Liver (tissue), 9 donors: Measurements from ENCODE around the gene CDKN2B-AS1. TPM values are rescaled to one million over a fixed set of nuclear protein-coding genes. Genes with fewer than 3 reads are reported as not detected.

ENCODE experiments used
- DNase-seq: peaks from one replicate; pipeline ENCODE4 v3.0.0-alpha.2; 2017; ENCODE audit warnings: low spot score
- H3K27ac ChIP-seq, 2 donors: one replicate each; pipeline ENCODE4 v1.7.0; 2013; ENCODE audit warnings: inconsistent platforms in 2 of 2, low read length in 2 of 2, control low read depth in 1 of 2, low read depth in 1 of 2, mild to moderate bottlenecking in 1 of 2
- H3K27me3 ChIP-seq, 4 donors: one replicate each; pipeline versions ENCODE4 v1.6.1 to v1.7.0; 2013; ENCODE audit warnings: low read length in 3 of 4, inconsistent platforms in 1 of 4, mild to moderate bottlenecking in 1 of 4, moderate library complexity in 1 of 4; ENCODE audit not compliant: control insufficient read depth in 4 of 4, insufficient read depth in 4 of 4
- H3K36me3 ChIP-seq, 4 donors: one replicate each; pipeline versions ENCODE4 v1.6.1 to v1.7.0; 2013; ENCODE audit warnings: low read length in 3 of 4, mild to moderate bottlenecking in 3 of 4, low read depth in 1 of 4, moderate library complexity in 1 of 4; ENCODE audit not compliant: control insufficient read depth in 4 of 4, insufficient read depth in 3 of 4
- H3K4me1 ChIP-seq, 4 donors: one replicate each; pipeline versions ENCODE4 v1.6.1 to v1.7.0; 2013; ENCODE audit warnings: low read length in 3 of 4, mild to moderate bottlenecking in 3 of 4, moderate library complexity in 1 of 4; ENCODE audit not compliant: control insufficient read depth in 4 of 4, insufficient read depth in 4 of 4
- H3K4me3 ChIP-seq, 3 donors: one replicate each; pipeline versions ENCODE4 v1.6.1 to v1.7.0; 2013; ENCODE audit warnings: low read length in 3 of 3, control low read depth in 1 of 3, low read depth in 1 of 3, mild to moderate bottlenecking in 1 of 3
- H3K9ac ChIP-seq, 2 donors: one replicate each; pipeline ENCODE4 v1.7.0; 2013; ENCODE audit warnings: low read length in 2 of 2, mild to moderate bottlenecking in 2 of 2, moderate library complexity in 2 of 2, control low read depth in 1 of 2, low read depth in 1 of 2
- H3K9me3 ChIP-seq, 4 donors: one replicate each; pipeline versions ENCODE4 v1.6.1 to v1.7.0; 2013; ENCODE audit warnings: low read length in 3 of 4; ENCODE audit not compliant: control insufficient read depth in 4 of 4
- EGR1 ChIP-seq, 2 donors: IDR thresholded peaks; 2 replicates each; pipeline ENCODE4 v1.6.1; 2016 to 2018; ENCODE audit warnings: antibody characterized with exemption in 2 of 2, low read depth in 2 of 2
- FOXA1 ChIP-seq: IDR thresholded peaks from 2 replicates; pipeline ENCODE4 v1.6.1; 2016; ENCODE audit warnings: antibody characterized with exemption
- FOXA2 ChIP-seq: IDR thresholded peaks from 2 replicates; pipeline ENCODE4 v1.6.1; 2016; ENCODE audit warnings: antibody characterized with exemption
- GABPA ChIP-seq, 2 donors: IDR thresholded peaks in 1 of 2; conservative IDR thresholded peaks in 1 of 2; 2 replicates each; pipeline ENCODE4 v1.6.1; 2016; ENCODE audit warnings: antibody characterized with exemption in 2 of 2, mild to moderate bottlenecking in 1 of 2, moderate library complexity in 1 of 2
- HNF4A ChIP-seq, 2 donors: conservative IDR thresholded peaks; 2 replicates each; pipeline ENCODE4 v1.6.1; 2016; ENCODE audit warnings: antibody characterized with exemption in 2 of 2, mild to moderate bottlenecking in 2 of 2
- HNF4G ChIP-seq: IDR thresholded peaks from 2 replicates; pipeline ENCODE4 v1.6.1; 2016; ENCODE audit warnings: antibody characterized with exemption
- JUND ChIP-seq, 2 donors: IDR thresholded peaks; 2 replicates each; pipeline ENCODE4 v1.6.1; 2016; ENCODE audit warnings: antibody characterized with exemption in 2 of 2
- REST ChIP-seq: IDR thresholded peaks from 2 replicates; pipeline ENCODE4 v1.6.1; 2016; ENCODE audit warnings: antibody characterized with exemption, mild to moderate bottlenecking
- RXRA ChIP-seq, 2 donors: IDR thresholded peaks; 2 replicates each; pipeline ENCODE4 v1.6.1; 2017 to 2018; ENCODE audit warnings: antibody characterized with exemption in 2 of 2, mild to moderate bottlenecking in 1 of 2
- TAF1 ChIP-seq: conservative IDR thresholded peaks from 2 replicates; pipeline ENCODE4 v1.6.1; 2016; ENCODE audit warnings: antibody characterized with exemption, mild to moderate bottlenecking
- YY1 ChIP-seq: IDR thresholded peaks from 2 replicates; pipeline ENCODE4 v1.6.1; 2016; ENCODE audit warnings: antibody characterized with exemption, mild to moderate bottlenecking
- WGBS: extraction: QIAGEN DNeasy Blood & Tissue Kit; methylation state at CpG from one replicate; pipeline ENCODE4 v1.1.7; 2013; 5-methylcytosine and 5-hydroxymethylcytosine counted together
- polyA plus RNA-seq, 2 donors: library from polyadenylated mRNA; stranded (reverse) in 1 of 2; unstranded in 1 of 2; fragments of 200-250 nt in 1 of 2; fragments of >200 nt in 1 of 2; fragmentation: Nextera tagmentation in 1 of 2; extraction: Ambion mirVana in 1 of 2; gene quantifications; one replicate each; pipeline versions ENCODE4 v1.2.1 to v1.2.3, GENCODE V29; 2013 to 2015
- total RNA-seq, 2 donors: library from RNA; depleted of rRNA; stranded (reverse); fragments of >200 nt; gene quantifications; one replicate each; pipeline ENCODE4 v1.2.3, GENCODE V29; 2014
- TF ChIP-seq, protein P1 (sequence below): IDR thresholded peaks from 2 replicates; pipeline ENCODE4 v1.6.1; 2016; ENCODE audit warnings: antibody characterized with exemption
- TF ChIP-seq, protein P2 (sequence below): IDR thresholded peaks from 2 replicates; pipeline ENCODE4 v1.6.1; 2016; ENCODE audit warnings: antibody characterized with exemption
- TF ChIP-seq, protein P3 (sequence below): IDR thresholded peaks from 2 replicates; pipeline ENCODE4 v1.6.1; 2016; ENCODE audit warnings: antibody characterized with exemption
- donor health status: healthy.
- donor health status: healthy.
- donor health status: healthy.
- donor health status: healthy.
- donor health status: healthy.

CDKN2B-AS1 gene
- total and polyA plus RNA-seq, 4 donors, result 0.08 to 0.42 TPM; not detected in 2

DNA sequence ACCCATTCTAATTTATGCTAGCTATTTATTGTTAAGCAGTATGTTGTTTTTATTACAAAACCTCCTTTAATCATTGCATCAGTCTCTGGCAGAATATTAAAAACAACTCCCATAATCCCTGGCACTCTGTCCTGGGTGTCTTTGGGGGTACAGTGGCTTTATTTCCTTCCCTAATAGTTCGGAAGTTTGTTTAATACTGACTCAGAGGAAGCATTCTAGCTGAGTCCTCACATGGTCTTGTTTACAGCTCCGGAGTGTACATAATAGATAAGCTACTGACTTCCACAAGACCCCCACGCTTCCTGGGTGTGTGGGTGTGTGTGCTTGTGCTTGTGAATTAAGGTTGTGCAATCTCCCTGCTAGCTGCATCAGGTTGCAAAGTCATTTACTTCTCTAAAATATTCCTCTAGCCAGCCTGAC, 164.3 kb downstream of the CDKN2B-AS1 start:
- Histone ChIP-seq H3K36me3 (no peaks in the 10 kb centered on the region), H3K27ac (no peak overlapping the region), H3K4me1 (no peaks in the 10 kb centered on the region), H3K9me3 (no peaks in the 10 kb centered on the region), H3K9ac (no peak overlapping the region), H3K4me3 (no peak overlapping the region), H3K27me3 (peaks cover 0 to 2% (median 0%) of the 10 kb centered on the region in 4 donors)
- WGBS, result 11% methylated on average over 3 of the region's 3 CpGs
- DNase-seq, result no peak
- TF ChIP-seq REST (no peak), HNF4A (conservative IDR thresholded peaks at IDR 0.05) (peak in 1 of 2 donors; percentile 20), JUND (IDR thresholded peaks at IDR 0.05) (no peak), FOXA1 (no peak), EGR1 (IDR thresholded peaks at IDR 0.05; ENCODE audit: low read depth in 2 of 2) (peak in 1 of 2 donors; percentile 80), RXRA (IDR thresholded peaks at IDR 0.05) (peak in 1 of 2 donors; percentile 8), FOXA2 (peak; percentile 16), GABPA (IDR thresholded peaks at IDR 0.05 in 1 of 2, conservative IDR thresholded peaks at IDR 0.05 in 1 of 2) (no peak), YY1 (no peak), HNF4G (no peak)
- TF ChIP-seq, protein P1, sequence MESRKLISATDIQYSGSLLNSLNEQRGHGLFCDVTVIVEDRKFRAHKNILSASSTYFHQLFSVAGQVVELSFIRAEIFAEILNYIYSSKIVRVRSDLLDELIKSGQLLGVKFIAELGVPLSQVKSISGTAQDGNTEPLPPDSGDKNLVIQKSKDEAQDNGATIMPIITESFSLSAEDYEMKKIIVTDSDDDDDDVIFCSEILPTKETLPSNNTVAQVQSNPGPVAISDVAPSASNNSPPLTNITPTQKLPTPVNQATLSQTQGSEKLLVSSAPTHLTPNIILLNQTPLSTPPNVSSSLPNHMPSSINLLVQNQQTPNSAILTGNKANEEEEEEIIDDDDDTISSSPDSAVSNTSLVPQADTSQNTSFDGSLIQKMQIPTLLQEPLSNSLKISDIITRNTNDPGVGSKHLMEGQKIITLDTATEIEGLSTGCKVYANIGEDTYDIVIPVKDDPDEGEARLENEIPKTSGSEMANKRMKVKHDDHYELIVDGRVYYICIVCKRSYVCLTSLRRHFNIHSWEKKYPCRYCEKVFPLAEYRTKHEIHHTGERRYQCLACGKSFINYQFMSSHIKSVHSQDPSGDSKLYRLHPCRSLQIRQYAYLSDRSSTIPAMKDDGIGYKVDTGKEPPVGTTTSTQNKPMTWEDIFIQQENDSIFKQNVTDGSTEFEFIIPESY, result no peak
- TF ChIP-seq, protein P2, sequence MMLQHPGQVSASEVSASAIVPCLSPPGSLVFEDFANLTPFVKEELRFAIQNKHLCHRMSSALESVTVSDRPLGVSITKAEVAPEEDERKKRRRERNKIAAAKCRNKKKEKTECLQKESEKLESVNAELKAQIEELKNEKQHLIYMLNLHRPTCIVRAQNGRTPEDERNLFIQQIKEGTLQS, result no peak
- TF ChIP-seq, protein P3, sequence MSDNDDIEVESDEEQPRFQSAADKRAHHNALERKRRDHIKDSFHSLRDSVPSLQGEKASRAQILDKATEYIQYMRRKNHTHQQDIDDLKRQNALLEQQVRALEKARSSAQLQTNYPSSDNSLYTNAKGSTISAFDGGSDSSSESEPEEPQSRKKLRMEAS, result peak; percentile 47

DNA sequence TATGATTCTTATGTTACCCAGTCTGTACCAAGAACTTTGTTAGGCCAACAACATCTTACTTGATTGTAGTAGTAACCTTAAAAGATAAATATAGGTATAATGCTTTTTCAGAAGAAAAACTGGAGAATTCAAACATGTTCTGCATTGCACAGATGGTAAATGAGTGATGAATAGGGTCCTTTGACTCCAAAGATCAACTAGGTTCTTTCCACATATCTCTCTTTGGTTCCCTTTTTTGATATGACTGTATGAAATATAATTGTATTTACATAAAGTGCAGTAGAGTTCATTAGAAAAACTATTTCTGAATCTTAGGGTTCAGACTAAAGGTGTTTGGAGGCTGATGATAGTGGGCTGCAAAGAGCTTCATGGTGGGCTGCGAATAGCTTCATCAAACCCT, 165.0 kb downstream of the CDKN2B-AS1 start:
- H3K9me3 ChIP-seq, result no peaks in the 10 kb centered on the region
- no peaks in the 10 kb centered on the region for H3K4me1 ChIP-seq

More for the DNA sequence above, 165.0 kb downstream of the CDKN2B-AS1 start:
- Histone ChIP-seq H3K9ac (no peak overlapping the region), H3K4me3 (no peak overlapping the region), H3K27ac (no peak overlapping the region), H3K27me3 (peaks cover 0 to 2% (median 0%) of the 10 kb centered on the region in 4 donors), H3K36me3 (no peaks in the 10 kb centered on the region)
- WGBS, result 93% methylated on average over 1 of the region's 1 CpG
- TF ChIP-seq TAF1, result no peak
- TF ChIP-seq REST, result no peak
- no peak for TF ChIP-seq FOXA1
- TF ChIP-seq JUND (IDR thresholded peaks at IDR 0.05), result no peak
- DNase-seq, result no peak
